Measurements from ENCODE around the gene HAND2. TPM values are rescaled to one million over a fixed set of nuclear protein-coding genes. Genes with fewer than 3 reads are reported as not detected.

The HAND2 gene
- total RNA-seq, 4 donors from 2014 or later: 0.66 to 2.4 (median 0.89) TPM

- Histone ChIP-seq H3K36me3 (no peaks in the 10 kb centered on the region), H3K9me3 (no peaks in the 10 kb centered on the region), H3K4me1 (peaks cover 11 to 18% of the 10 kb centered on the region in 2 donors), H3K4me3 (peak overlapping the region; percentile 49 to 69 (median 54)), H3K27me3 (peaks cover 72 to 91% (median 86%) of the 10 kb centered on the region in 3 donors), H3K27ac (no peak overlapping the region)
- no peak for TF ChIP-seq POLR2A (IDR thresholded peaks at IDR 0.05)
- no peak for TF ChIP-seq CTCF (IDR thresholded peaks at IDR 0.05 in 4 of 5, conservative IDR thresholded peaks at IDR 0.05 in 1 of 5)
- no peak for ATAC-seq
- in situ Hi-C loops (cut with MboI; ENCODE audit: low sequenced_read_pairs in 4 of 4): no loop called here
- DNase-seq: no peak
- intact Hi-C loops (cut with DNase I; ENCODE audit: low total_unique reads): no loop called here
Measured at GRCh38 chr4:173530326-173531085, 477 bp upstream of the HAND2 start.

- intact Hi-C loops (cut with DNase I; ENCODE audit: low total_unique reads) (no loop called here), in situ Hi-C loops (cut with MboI; ENCODE audit: low sequenced_read_pairs in 4 of 4) (no loop called here)
- TF ChIP-seq CTCF (IDR thresholded peaks at IDR 0.05 in 4 of 5, conservative IDR thresholded peaks at IDR 0.05 in 1 of 5) (no peak), POLR2A (IDR thresholded peaks at IDR 0.05) (no peak)
- H3K9me3 ChIP-seq: no peaks in the 10 kb centered on the region
- no peak for DNase-seq
- peak overlapping the region in 3 of 4 donors; percentile 7 to 43 (median 38) for H3K27ac ChIP-seq
- H3K27me3 ChIP-seq: peaks cover 75 to 88% (median 80%) of the 10 kb centered on the region in 3 donors
- no peaks in the 10 kb centered on the region for H3K36me3 ChIP-seq
- ATAC-seq: no peak
- peaks cover 11 to 18% of the 10 kb centered on the region in 2 donors for H3K4me1 ChIP-seq
- peak overlapping the region; percentile 39 to 56 (median 44) for H3K4me3 ChIP-seq
Measured at GRCh38 chr4:173528378-173529321, 1.4 kb downstream of the HAND2 start.

- peak overlapping the region in 3 of 4 donors; percentile 23 to 52 (median 33) for H3K27ac ChIP-seq
- peaks cover 76 to 86% (median 77%) of the 10 kb centered on the region in 3 donors for H3K27me3 ChIP-seq
- in situ Hi-C loops (cut with MboI; ENCODE audit: low sequenced_read_pairs in 4 of 4): no loop called here
- intact Hi-C loops (cut with DNase I; ENCODE audit: low total_unique reads): no loop called here
- H3K4me1 ChIP-seq: peaks cover 11 to 23% of the 10 kb centered on the region in 2 donors
- H3K36me3 ChIP-seq: no peaks in the 10 kb centered on the region
- H3K9me3 ChIP-seq: no peaks in the 10 kb centered on the region
- ATAC-seq (no peak), DNase-seq (no peak)
- TF ChIP-seq POLR2A (IDR thresholded peaks at IDR 0.05): no peak
- TF ChIP-seq CTCF (IDR thresholded peaks at IDR 0.05 in 4 of 5, conservative IDR thresholded peaks at IDR 0.05 in 1 of 5): no peak
- H3K4me3 ChIP-seq: peak overlapping the region in 3 of 4 donors; percentile 2 to 56 (median 24)
Measured at GRCh38 chr4:173527103-173527891, 2.7 kb downstream of the HAND2 start.

GRCh38 chr4:173526724-173527102, 3.3 kb downstream of the HAND2 start:
- DNase-seq (no peak), ATAC-seq (no peak)
- H3K4me1 ChIP-seq: peaks cover 14 to 29% of the 10 kb centered on the region in 2 donors
- TF ChIP-seq POLR2A (IDR thresholded peaks at IDR 0.05) (no peak), CTCF (IDR thresholded peaks at IDR 0.05 in 4 of 5, conservative IDR thresholded peaks at IDR 0.05 in 1 of 5) (no peak)
- no peaks in the 10 kb centered on the region for H3K9me3 ChIP-seq
- H3K27me3 ChIP-seq: peaks cover 72 to 82% (median 77%) of the 10 kb centered on the region in 3 donors
- peak overlapping the region in 1 of 4 donors; percentile 56 for H3K4me3 ChIP-seq
- no peaks in the 10 kb centered on the region for H3K36me3 ChIP-seq
- in situ Hi-C loops (cut with MboI; ENCODE audit: low sequenced_read_pairs in 4 of 4): no loop called here
- peak overlapping the region in 2 of 4 donors; percentile 33 to 52 for H3K27ac ChIP-seq
- intact Hi-C loops (cut with DNase I; ENCODE audit: low total_unique reads): no loop called here

All from gastrocnemius medialis (tissue), 4 donors.